GM12891 (cell line): ENCODE results near the gene TRUB1.
A peak's percentile ranks its signal among the peaks of the same experiment; 100 is the strongest.

Source experiments
- DNase-seq: peaks from one replicate; pipeline ENCODE4 v3.0.0; 2011; ENCODE audit warnings: low spot score; ENCODE audit not compliant: insufficient read length
- FAIRE-seq: peaks from 2 replicates; lab custom pipeline; 2011; peaks lifted over from hg19 to GRCh38; lab: Jason Lieb, UNC
- PAX5 ChIP-seq: IDR thresholded peaks from 2 replicates; pipeline ENCODE4 v1.6.1; 2011; ENCODE audit warnings: low read length, moderate library complexity, mild to moderate bottlenecking; ENCODE audit not compliant: insufficient read depth, severe bottlenecking
- POLR2A ChIP-seq: IDR thresholded peaks from 2 replicates; pipeline ENCODE4 v1.6.1; 2011; ENCODE audit warnings: low read depth, low read length, control low read depth
- POLR2AphosphoS5 ChIP-seq: IDR thresholded peaks from 2 replicates; pipeline ENCODE4 v1.6.1; 2011; ENCODE audit warnings: low read depth, low read length, control low read depth
- POU2F2 ChIP-seq: IDR thresholded peaks from 2 replicates; pipeline ENCODE4 v1.6.1; 2011; ENCODE audit warnings: low read depth, mild to moderate bottlenecking, control low read depth, low read length, moderate library complexity
- SPI1 ChIP-seq: IDR thresholded peaks from 2 replicates; pipeline ENCODE4 v1.6.1; 2011; ENCODE audit warnings: low read depth, low read length, control low read depth
- TAF1 ChIP-seq: IDR thresholded peaks from 2 replicates; pipeline ENCODE4 v1.6.1; 2011; ENCODE audit warnings: low read depth, low read length, control low read depth

TRUB1 gene

DNA sequence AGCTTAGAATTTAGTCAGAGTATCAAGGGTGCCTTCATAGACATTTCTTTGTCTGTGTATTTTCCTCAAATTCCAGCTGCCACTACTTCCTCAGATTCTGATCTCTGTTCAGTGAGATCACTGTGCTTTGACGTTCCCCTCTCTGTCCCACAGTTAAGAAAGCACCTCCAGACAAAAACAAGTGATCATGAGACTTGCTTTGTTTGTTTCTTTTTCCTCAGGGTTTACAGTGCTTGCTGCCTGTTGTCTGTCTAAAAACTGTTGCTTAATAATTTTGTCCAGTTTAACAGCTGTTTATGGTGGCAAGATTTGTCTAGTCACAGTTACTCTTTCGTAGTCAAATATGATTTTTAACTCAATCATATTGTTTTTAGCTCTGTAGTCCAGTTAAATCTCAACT is 29.1 kb downstream of the TRUB1 start:
- no peak for DNase-seq
- FAIRE-seq: peak; percentile 80
- TF ChIP-seq SPI1: no peak
- TF ChIP-seq POLR2A: no peak
- TF ChIP-seq PAX5: no peak
- no peak for TF ChIP-seq TAF1
- no peak for TF ChIP-seq POU2F2

DNA sequence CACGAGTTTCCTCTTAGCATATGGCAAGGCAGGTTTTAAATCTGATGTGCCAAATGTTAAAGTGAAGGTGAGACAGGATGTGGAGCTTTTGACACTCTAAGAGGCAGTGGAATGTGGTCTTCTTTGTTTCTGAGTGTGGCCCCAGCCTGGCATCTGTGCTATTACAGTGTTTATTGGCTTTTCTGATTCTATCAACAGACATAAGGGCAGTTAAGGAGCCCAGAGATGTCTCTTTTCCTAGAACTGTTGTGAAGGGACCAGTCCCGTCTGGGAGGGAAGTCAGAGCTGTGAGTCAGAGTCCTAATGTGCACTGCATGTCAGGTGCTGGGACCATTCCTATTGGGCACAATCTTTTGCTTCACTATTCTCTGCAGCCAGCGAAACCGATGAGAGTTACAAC is 32.5 kb downstream of the TRUB1 start:
- no peak for TF ChIP-seq TAF1
- no peak for TF ChIP-seq POLR2A
- no peak for FAIRE-seq
- no peak for DNase-seq

DNA sequence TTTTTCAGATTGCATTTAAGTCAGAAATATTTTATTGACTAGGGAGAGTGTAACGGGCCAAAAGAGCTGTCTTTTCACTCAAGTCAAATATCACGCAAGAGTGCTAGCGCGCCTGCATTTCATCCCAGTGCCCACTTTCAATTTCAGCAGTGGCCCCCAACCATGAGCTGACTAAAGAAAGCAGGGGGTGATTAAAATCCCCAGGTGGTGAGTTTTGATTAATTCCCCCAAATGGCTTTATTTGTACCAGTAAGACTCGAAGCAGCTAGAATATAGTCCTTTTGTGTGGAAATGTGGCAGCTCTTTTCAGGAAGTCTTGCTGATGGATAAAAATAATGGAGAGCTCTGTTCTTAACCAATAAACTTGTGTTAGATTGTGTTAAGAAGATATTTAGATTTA is 35.3 kb downstream of the TRUB1 start:
- no peak for FAIRE-seq
- DNase-seq: no peak
- TF ChIP-seq POLR2AphosphoS5 (no peak), SPI1 (no peak), TAF1 (no peak), POLR2A (no peak), PAX5 (no peak), POU2F2 (no peak)

DNA sequence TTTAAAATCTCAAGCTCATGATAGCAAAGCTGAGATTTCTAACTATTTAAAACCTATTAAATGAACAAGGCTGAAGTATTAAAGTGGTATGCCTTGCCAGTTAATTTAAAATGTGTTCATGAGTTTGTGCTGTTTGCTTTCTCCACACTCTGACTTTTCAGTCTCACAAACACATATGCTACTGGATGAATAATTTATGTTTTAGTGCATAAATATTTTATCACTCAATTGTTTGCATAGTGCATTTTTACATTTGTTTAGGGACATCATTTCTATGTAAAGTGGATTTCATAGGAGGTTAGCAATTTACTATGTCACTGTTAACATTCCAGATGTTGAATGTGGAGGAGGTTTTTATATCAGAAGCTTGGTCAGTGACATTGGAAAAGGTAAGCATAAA is 36.0 kb downstream of the TRUB1 start:
- TF ChIP-seq TAF1: no peak
- no peak for TF ChIP-seq POLR2A
- no peak for TF ChIP-seq SPI1
- no peak for TF ChIP-seq PAX5
- no peak for TF ChIP-seq POU2F2
- TF ChIP-seq POLR2AphosphoS5: no peak
- DNase-seq (no peak), FAIRE-seq (no peak)

DNA sequence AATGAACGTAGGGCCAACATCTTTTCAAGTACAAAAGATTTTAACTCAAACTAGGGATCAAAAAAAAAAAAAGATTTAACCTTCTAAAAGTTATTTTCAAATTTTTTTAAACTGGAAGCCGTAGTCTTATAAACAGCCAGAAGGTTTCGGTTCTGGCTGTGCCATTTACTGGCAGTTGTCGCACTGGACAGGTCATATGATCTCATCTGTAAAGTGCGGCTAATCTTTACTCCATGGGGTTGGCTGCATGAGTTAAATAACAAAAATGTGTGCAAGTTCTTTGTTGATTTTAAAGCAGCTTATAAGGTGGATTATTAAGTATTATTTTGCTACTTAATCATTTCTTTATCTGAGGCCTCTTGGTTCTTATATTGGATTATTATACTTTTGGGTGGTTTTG is 36.6 kb downstream of the TRUB1 start:
- TF ChIP-seq POU2F2 (no peak), POLR2AphosphoS5 (no peak), PAX5 (no peak), POLR2A (no peak), TAF1 (no peak), SPI1 (no peak)
- no peak for FAIRE-seq
- no peak for DNase-seq

DNA sequence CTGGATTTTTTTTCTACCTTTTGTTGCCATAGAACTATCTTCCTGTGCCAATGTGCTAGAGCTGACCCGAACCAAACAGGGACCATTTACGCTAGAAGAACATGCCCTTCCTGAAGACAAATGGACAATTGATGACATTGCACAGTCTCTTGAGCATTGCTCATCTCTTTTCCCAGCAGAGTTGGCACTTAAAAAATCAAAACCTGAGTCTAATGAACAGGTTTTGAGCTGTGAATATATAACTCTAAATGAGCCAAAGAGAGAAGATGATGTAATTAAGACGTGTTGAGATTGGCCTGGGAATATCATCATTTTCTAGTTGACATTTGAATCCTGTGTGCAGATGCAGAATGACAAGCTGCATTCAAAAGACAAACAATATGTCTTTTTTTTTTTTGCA is 37.1 kb downstream of the TRUB1 start:
- TF ChIP-seq POLR2AphosphoS5: no peak
- no peak for TF ChIP-seq POLR2A
- no peak for TF ChIP-seq TAF1
- TF ChIP-seq POU2F2: no peak
- TF ChIP-seq SPI1: no peak
- TF ChIP-seq PAX5: no peak
- FAIRE-seq (no peak), DNase-seq (no peak)

DNA sequence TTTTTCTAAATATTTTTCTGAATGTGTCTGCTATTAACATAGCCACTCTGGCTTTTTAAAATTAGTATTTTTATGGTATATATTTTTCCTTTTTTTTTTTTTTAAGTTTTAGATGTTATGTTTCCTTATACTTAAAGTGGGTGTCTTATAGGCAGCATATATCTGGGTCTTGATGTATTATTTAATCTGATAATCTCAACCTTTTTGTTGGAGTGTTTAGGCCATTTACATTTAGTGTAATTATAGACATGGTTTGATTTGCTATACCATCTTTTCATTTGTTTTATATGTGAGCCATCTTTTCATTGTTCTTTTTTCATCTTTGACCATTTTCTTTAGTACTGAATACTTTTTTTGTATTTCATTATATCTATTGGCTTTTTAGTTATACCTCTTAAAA is 45.0 kb downstream of the TRUB1 start:
- FAIRE-seq (no peak), DNase-seq (no peak)
- no peak for TF ChIP-seq POLR2A
- no peak for TF ChIP-seq POU2F2
- TF ChIP-seq POLR2AphosphoS5: no peak
- TF ChIP-seq PAX5: no peak
- TF ChIP-seq TAF1: no peak
- TF ChIP-seq SPI1: no peak

DNA sequence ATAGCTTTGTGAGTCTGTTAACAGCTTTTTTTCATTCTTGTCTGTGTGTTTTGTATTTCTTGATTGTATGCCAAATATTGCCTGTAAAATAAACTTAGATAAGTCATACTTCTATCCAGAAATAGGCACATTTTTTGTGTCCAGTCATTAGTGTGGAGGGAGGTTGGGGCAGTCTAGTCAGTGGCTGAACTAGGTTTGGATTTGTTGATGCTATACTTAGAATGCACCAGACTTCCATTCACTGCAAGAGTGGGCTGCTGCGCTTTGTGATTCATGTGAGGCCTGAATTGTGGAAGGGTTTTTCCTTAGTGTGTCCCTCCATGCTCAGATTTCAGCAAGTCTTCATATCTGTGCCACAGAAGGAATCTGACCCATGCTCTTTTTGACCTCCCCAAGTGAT is 50.0 kb downstream of the TRUB1 start:
- no peak for DNase-seq

DNA sequence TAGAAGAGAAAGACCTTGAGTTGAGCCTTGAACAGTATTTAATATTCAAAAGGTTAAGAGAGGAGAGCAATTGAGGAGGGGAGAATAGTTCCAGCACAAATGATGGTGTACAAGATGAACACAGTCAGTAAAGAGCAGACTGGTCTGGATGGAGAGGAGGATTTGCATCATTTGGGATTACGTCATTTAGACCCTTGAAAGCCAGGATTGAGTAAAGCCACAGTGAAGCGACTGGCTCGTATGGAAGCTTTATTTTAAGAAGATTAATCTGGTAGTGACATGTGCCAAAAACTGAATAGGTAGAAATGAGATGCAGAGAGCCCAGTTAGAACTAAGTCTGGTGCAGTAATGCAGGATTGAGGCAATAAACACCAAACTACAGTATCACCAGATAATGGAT is 52.6 kb downstream of the TRUB1 start:
- FAIRE-seq (no peak), DNase-seq (no peak)

More for the DNA sequence above, 50.0 kb downstream of the TRUB1 start:
- no peak for FAIRE-seq
- TF ChIP-seq POLR2A (no peak), POLR2AphosphoS5 (no peak), PAX5 (no peak), POU2F2 (no peak), SPI1 (no peak), TAF1 (no peak)

DNA sequence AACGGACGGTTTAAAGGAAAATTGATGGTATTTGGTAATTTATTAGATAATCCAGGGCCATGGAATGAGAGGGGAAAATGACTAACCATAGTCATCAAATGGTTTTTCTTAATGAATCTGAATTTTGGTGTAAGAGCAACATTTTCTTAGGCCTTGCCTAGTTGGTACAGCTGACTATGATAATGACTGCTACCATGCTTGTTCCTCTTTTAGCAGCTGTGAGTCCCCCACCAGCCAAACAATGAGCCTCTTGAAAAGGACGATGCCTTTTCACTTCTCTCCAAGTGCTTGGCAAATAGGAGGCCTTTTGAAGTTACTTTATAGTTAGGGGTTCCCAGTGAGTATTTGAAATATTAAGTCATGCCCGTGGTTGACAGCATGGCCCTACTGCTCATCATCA is 53.0 kb downstream of the TRUB1 start:
- DNase-seq (no peak), FAIRE-seq (no peak)
- TF ChIP-seq SPI1: no peak
- no peak for TF ChIP-seq TAF1
- TF ChIP-seq POLR2AphosphoS5: no peak
- TF ChIP-seq POU2F2: no peak
- TF ChIP-seq PAX5: no peak
- TF ChIP-seq POLR2A: no peak

More for the DNA sequence above, 52.6 kb downstream of the TRUB1 start:
- no peak for TF ChIP-seq SPI1
- TF ChIP-seq POLR2A: no peak
- TF ChIP-seq POLR2AphosphoS5: no peak
- TF ChIP-seq POU2F2: no peak
- no peak for TF ChIP-seq TAF1
- no peak for TF ChIP-seq PAX5

DNA sequence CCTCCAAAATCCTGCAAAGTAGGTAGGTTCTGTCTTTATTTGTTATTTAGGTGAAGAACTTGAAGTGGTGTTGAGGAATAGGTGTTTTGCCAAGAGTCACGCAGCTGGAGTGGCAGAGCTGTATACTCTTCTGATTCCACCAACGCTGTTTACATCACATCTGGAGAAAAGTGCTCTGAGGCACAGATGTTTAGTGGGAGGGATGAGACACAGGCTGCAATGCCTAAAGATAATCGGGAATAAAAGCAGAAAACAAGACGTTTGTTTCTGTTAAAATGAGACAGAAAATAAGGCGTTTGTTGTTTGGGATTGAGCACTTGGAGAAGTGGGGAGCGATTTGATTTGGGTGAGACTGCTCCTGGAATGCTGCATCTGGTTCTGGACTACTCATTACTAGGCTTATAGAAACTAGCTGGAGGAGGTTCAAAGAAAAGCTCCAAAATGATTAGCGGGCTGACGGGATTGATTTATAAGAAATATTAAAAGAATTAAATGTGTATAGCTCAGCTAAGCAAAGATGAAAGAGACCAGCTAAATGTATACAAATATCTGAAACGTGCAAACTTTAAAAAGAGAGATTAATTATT is 54.3 kb downstream of the TRUB1 start:
- FAIRE-seq (no peak), DNase-seq (no peak)
- no peak for TF ChIP-seq TAF1
- TF ChIP-seq POLR2A: no peak
- TF ChIP-seq PAX5: no peak
- TF ChIP-seq POU2F2: no peak
- no peak for TF ChIP-seq SPI1
- TF ChIP-seq POLR2AphosphoS5: no peak
